ENCODE data around the gene PLPPR1. TPM values are rescaled to one million over a fixed set of nuclear protein-coding genes. Genes with fewer than 3 reads are reported as not detected.

Gene PLPPR1
- total and polyA plus RNA-seq, 2 experiments from 2014 or later = 1.3 to 3.7 TPM

GRCh38 chr9:101026824-101027223 is 1.7 kb upstream of the PLPPR1 start:
- no peak overlapping the region for H3K4me3 Mint-ChIP-seq
- Histone ChIP-seq H3K4me2 (no peak overlapping the region), H3F3A (replicated peaks; ENCODE audit: low read depth) (no peaks in the 10 kb centered on the region), H3K4me3 (no peak overlapping the region), H4K20me1 (replicated peaks; ENCODE audit: insufficient read depth) (no peaks in the 10 kb centered on the region; the same call in 1 of the 2 replicates), H3K27me3 (ENCODE audit: insufficient read depth) (peaks cover 62% of the 10 kb centered on the region), H3K79me2 (replicated peaks; ENCODE audit: insufficient read depth) (no peaks in the 10 kb centered on the region), H2AFZ (no peak overlapping the region), H3K9me2 (ENCODE audit: insufficient read depth) (no peaks in the 10 kb centered on the region), H3K27ac (ENCODE audit: low read depth) (no peak overlapping the region), H3K4me1 (ENCODE audit: insufficient read depth) (peaks cover 25% of the 10 kb centered on the region), H3K36me3 (ENCODE audit: insufficient read depth) (no peaks in the 10 kb centered on the region)
- no peak for ATAC-seq
- TF ChIP-seq STAT1 (IDR thresholded peaks at IDR 0.05; ENCODE audit: unreplicated experiment) (no peak), NANOG (IDR thresholded peaks at IDR 0.05; ENCODE audit: borderline replicate concordance) (no peak), ETS1 (IDR thresholded peaks at IDR 0.05) (no peak), EZH2phosphoT487 (IDR thresholded peaks at IDR 0.05; ENCODE audit: unreplicated experiment) (no peak), ZNF331 (CRISPR knock-in tag; IDR thresholded peaks at IDR 0.05; ENCODE audit: low read depth) (no peak), JUNB (IDR thresholded peaks at IDR 0.05; ENCODE audit: unreplicated experiment) (no peak), POLR2AphosphoS5 (IDR thresholded peaks at IDR 0.05; ENCODE audit: low read depth) (no peak), EZH2 (IDR thresholded peaks at IDR 0.05; ENCODE audit: low read depth, unreplicated experiment) (no peak), ZNF114 (CRISPR knock-in tag; IDR thresholded peaks at IDR 0.05) (no peak), CREB1 (CRISPR knock-in tag; IDR thresholded peaks at IDR 0.05; ENCODE audit: low read depth) (no peak)
- TF ChIP-seq, protein P1, sequence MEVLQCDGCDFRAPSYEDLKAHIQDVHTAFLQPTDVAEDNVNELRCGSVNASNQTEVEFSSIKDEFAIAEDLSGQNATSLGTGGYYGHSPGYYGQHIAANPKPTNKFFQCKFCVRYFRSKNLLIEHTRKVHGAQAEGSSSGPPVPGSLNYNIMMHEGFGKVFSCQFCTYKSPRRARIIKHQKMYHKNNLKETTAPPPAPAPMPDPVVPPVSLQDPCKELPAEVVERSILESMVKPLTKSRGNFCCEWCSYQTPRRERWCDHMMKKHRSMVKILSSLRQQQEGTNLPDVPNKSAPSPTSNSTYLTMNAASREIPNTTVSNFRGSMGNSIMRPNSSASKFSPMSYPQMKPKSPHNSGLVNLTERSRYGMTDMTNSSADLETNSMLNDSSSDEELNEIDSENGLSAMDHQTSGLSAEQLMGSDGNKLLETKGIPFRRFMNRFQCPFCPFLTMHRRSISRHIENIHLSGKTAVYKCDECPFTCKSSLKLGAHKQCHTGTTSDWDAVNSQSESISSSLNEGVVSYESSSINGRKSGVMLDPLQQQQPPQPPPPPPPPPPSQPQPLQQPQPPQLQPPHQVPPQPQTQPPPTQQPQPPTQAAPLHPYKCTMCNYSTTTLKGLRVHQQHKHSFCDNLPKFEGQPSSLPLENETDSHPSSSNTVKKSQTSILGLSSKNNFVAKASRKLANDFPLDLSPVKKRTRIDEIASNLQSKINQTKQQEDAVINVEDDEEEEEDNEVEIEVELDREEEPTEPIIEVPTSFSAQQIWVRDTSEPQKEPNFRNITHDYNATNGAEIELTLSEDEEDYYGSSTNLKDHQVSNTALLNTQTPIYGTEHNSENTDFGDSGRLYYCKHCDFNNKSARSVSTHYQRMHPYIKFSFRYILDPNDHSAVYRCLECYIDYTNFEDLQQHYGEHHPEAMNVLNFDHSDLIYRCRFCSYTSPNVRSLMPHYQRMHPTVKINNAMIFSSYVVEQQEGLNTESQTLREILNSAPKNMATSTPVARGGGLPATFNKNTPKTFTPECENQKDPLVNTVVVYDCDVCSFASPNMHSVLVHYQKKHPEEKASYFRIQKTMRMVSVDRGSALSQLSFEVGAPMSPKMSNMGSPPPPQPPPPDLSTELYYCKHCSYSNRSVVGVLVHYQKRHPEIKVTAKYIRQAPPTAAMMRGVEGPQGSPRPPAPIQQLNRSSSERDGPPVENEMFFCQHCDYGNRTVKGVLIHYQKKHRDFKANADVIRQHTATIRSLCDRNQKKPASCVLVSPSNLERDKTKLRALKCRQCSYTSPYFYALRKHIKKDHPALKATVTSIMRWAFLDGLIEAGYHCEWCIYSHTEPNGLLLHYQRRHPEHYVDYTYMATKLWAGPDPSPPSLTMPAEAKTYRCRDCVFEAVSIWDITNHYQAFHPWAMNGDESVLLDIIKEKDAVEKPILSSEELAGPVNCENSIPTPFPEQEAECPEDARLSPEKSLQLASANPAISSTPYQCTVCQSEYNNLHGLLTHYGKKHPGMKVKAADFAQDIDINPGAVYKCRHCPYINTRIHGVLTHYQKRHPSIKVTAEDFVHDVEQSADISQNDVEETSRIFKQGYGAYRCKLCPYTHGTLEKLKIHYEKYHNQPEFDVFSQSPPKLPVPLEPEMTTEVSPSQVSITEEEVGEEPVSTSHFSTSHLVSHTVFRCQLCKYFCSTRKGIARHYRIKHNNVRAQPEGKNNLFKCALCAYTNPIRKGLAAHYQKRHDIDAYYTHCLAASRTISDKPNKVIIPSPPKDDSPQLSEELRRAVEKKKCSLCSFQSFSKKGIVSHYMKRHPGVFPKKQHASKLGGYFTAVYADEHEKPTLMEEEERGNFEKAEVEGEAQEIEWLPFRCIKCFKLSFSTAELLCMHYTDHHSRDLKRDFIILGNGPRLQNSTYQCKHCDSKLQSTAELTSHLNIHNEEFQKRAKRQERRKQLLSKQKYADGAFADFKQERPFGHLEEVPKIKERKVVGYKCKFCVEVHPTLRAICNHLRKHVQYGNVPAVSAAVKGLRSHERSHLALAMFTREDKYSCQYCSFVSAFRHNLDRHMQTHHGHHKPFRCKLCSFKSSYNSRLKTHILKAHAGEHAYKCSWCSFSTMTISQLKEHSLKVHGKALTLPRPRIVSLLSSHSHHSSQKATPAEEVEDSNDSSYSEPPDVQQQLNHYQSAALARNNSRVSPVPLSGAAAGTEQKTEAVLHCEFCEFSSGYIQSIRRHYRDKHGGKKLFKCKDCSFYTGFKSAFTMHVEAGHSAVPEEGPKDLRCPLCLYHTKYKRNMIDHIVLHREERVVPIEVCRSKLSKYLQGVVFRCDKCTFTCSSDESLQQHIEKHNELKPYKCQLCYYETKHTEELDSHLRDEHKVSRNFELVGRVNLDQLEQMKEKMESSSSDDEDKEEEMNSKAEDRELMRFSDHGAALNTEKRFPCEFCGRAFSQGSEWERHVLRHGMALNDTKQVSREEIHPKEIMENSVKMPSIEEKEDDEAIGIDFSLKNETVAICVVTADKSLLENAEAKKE (CRISPR knock-in tag; IDR thresholded peaks at IDR 0.05) = no peak
- TF ChIP-seq, protein P2, sequence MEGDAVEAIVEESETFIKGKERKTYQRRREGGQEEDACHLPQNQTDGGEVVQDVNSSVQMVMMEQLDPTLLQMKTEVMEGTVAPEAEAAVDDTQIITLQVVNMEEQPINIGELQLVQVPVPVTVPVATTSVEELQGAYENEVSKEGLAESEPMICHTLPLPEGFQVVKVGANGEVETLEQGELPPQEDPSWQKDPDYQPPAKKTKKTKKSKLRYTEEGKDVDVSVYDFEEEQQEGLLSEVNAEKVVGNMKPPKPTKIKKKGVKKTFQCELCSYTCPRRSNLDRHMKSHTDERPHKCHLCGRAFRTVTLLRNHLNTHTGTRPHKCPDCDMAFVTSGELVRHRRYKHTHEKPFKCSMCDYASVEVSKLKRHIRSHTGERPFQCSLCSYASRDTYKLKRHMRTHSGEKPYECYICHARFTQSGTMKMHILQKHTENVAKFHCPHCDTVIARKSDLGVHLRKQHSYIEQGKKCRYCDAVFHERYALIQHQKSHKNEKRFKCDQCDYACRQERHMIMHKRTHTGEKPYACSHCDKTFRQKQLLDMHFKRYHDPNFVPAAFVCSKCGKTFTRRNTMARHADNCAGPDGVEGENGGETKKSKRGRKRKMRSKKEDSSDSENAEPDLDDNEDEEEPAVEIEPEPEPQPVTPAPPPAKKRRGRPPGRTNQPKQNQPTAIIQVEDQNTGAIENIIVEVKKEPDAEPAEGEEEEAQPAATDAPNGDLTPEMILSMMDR (conservative IDR thresholded peaks at IDR 0.05; ENCODE audit: low read depth in 2 of 2) = no peak
- TF ChIP-seq, protein P3, sequence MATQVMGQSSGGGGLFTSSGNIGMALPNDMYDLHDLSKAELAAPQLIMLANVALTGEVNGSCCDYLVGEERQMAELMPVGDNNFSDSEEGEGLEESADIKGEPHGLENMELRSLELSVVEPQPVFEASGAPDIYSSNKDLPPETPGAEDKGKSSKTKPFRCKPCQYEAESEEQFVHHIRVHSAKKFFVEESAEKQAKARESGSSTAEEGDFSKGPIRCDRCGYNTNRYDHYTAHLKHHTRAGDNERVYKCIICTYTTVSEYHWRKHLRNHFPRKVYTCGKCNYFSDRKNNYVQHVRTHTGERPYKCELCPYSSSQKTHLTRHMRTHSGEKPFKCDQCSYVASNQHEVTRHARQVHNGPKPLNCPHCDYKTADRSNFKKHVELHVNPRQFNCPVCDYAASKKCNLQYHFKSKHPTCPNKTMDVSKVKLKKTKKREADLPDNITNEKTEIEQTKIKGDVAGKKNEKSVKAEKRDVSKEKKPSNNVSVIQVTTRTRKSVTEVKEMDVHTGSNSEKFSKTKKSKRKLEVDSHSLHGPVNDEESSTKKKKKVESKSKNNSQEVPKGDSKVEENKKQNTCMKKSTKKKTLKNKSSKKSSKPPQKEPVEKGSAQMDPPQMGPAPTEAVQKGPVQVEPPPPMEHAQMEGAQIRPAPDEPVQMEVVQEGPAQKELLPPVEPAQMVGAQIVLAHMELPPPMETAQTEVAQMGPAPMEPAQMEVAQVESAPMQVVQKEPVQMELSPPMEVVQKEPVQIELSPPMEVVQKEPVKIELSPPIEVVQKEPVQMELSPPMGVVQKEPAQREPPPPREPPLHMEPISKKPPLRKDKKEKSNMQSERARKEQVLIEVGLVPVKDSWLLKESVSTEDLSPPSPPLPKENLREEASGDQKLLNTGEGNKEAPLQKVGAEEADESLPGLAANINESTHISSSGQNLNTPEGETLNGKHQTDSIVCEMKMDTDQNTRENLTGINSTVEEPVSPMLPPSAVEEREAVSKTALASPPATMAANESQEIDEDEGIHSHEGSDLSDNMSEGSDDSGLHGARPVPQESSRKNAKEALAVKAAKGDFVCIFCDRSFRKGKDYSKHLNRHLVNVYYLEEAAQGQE (IDR thresholded peaks at IDR 0.05; ENCODE audit: unreplicated experiment) = no peak
- H3K36me3 Mint-ChIP-seq (ENCODE audit: low read depth) = no peaks in the 10 kb centered on the region
- H3K27me3 Mint-ChIP-seq (ENCODE audit: insufficient read depth, low read depth, poor library complexity) = peaks cover 36% of the 10 kb centered on the region
- H3K4me1 Mint-ChIP-seq = peaks cover 23% of the 10 kb centered on the region
- no peak overlapping the region for H3K27ac Mint-ChIP-seq
- H3K9me3 Mint-ChIP-seq = no peaks in the 10 kb centered on the region; the same call in 2 of the 3 replicates
- no peak for DNase-seq (ENCODE audit: low spot score)

All from GM23338 (cell line).